H1 (cell line): ENCODE results near the gene CARM1.

Experiments used
- CTCF ChIP-seq, 3 experiments: IDR thresholded peaks; 1 replicate in 2 of 3; 2 replicates in 1 of 3; pipeline versions ENCODE4 v1.5.1 to v1.6.1; 2011; ENCODE audit warnings: low read length in 3 of 3, mild to moderate bottlenecking in 3 of 3, inconsistent platforms in 2 of 3, low read depth in 1 of 3, moderate library complexity in 1 of 3; ENCODE audit not compliant: insufficient read depth in 1 of 3; ENCODE audit errors: control extremely low read depth in 1 of 3
- POLR2A ChIP-seq, 2 experiments: IDR thresholded peaks; 1 replicate in 1 of 2; 2 replicates in 1 of 2; pipeline ENCODE4 v1.6.1; 2011; ENCODE audit warnings: low read depth in 2 of 2, low read length in 2 of 2, mild to moderate bottlenecking in 2 of 2; ENCODE audit errors: control extremely low read depth in 1 of 2
- POLR2AphosphoS5 ChIP-seq: IDR thresholded peaks from 2 replicates; pipeline ENCODE4 v1.6.1; 2011; ENCODE audit warnings: low read depth, low read length

GRCh38 chr19:10945264-10945663 is 73.9 kb downstream of the CARM1 start:
- no peak for TF ChIP-seq POLR2AphosphoS5
- TF ChIP-seq CTCF (IDR thresholded peaks at IDR 0.05; ENCODE audit: control extremely low read depth in 1 of 3, insufficient read depth in 1 of 3, low read depth in 1 of 3, low read length in 3 of 3) = no peak
- TF ChIP-seq POLR2A (IDR thresholded peaks at IDR 0.05; ENCODE audit: control extremely low read depth in 1 of 2, low read depth in 2 of 2, low read length in 2 of 2) = no peak
